Ovary (tissue), 9 donors: ENCODE data around the gene STC2. TPM values are rescaled to one million over a fixed set of nuclear protein-coding genes. Genes with fewer than 3 reads are reported as not detected.

ENCODE experiments used
- DNase-seq, 5 donors: peaks; one replicate each; pipeline ENCODE4 v3.0.0-alpha.2; 2019 to 2020
- H3K27ac ChIP-seq, 2 donors: fragments of 200-600 bp; one replicate each; pipeline versions ENCODE4 v1.5.1 to v1.8.0; 2019 to 2022
- H3K27me3 ChIP-seq: fragments of 200-600 bp; one replicate; pipeline ENCODE4 v1.8.0; 2022
- H3K36me3 ChIP-seq: fragments of 200-600 bp; sonication (generic); one replicate; pipeline ENCODE4 v1.5.1; 2019
- H3K4me1 ChIP-seq: one replicate; pipeline ENCODE4 v1.8.1; 2013; ENCODE audit warnings: mild to moderate bottlenecking, moderate library complexity; ENCODE audit not compliant: insufficient read depth
- H3K4me3 ChIP-seq: fragments of 200-600 bp; sonication (generic); one replicate; pipeline ENCODE4 v1.5.1; 2017
- H3K9me3 ChIP-seq, 2 donors: fragments of 200-600 bp in 1 of 2; sonication (generic) in 1 of 2; one replicate each; pipeline versions ENCODE4 v1.5.1 to v1.8.1; 2013 to 2019; ENCODE audit warnings: mild to moderate bottlenecking in 1 of 2, moderate library complexity in 1 of 2
- CTCF ChIP-seq, 3 donors: fragments of 450-650 bp in 2 of 3; fragments of 200-600 bp in 1 of 3; IDR thresholded peaks; one replicate each; pipeline versions ENCODE4 v1.5.1 to v1.8.0; 2016 to 2022; ENCODE audit warnings: antibody characterized with exemption in 3 of 3, mild to moderate bottlenecking in 1 of 3
- EP300 ChIP-seq: sonication (generic); formaldehyde crosslinking; IDR thresholded peaks from one replicate; pipeline ENCODE4 v1.6.1; 2017; ENCODE audit warnings: antibody characterized with exemption
- POLR2A ChIP-seq: fragments of 450-650 bp; IDR thresholded peaks from one replicate; pipeline ENCODE4 v1.6.1; 2017; ENCODE audit warnings: antibody characterized with exemption, mild to moderate bottlenecking, moderate library complexity
- WGBS, 3 donors: extraction: QIAGEN DNeasy Blood & Tissue Kit in 1 of 3; methylation state at CpG; one replicate each; pipeline versions ENCODE4 v1.1.5 to v1.1.7; 2013 to 2017; 5-methylcytosine and 5-hydroxymethylcytosine counted together
- intact Hi-C, 4 donors: fragments of 100-400 bp; cut with DNase I; formaldehyde crosslinking; loops; one replicate each; pipeline versions ENCODE4 v1.11.0 to v1.15.1; 2022 to 2023
- microRNA-seq, 3 donors: library from miRNA; unstranded; fragments of <30 nt; microRNA quantifications; one replicate each; pipeline versions ENCODE4 to v1.2.0, GENCODE V29; 2019 to 2020
- polyA plus RNA-seq, 2 donors: library from polyadenylated mRNA; stranded (reverse); fragments of 200-250 nt in 1 of 2; fragments of 350-450 nt in 1 of 2; fragmentation: Illumina TruSeq in 1 of 2; extraction: RNeasy Lipid Tissue Mini Kit (QIAGEN cat#74804) in 1 of 2; gene quantifications; one replicate each; pipeline ENCODE4 v1.2.3, GENCODE V29; 2013 to 2014
- small RNA-seq: library from RNA; depleted of rRNA; stranded (forward); fragments of <200 nt; gene quantifications from one replicate; pipeline ENCODE3, GENCODE V24; 2016
- total RNA-seq, 7 donors: library from RNA; depleted of rRNA in 2 of 7; stranded (reverse); fragments of >200 nt in 2 of 7; fragmentation: NEBNext Ultra II Directional in 3 of 7; extraction: Animal tissue kit (Norgen Biotek cat#: 25700) in 3 of 7; gene quantifications; one replicate each; pipeline versions ENCODE4 v1.1.0 to v1.2.4, GENCODE V29; 2016 to 2023
- donor health status: DM: no; HTN: no; CAD: no; lungs with moderate emphysema.
- donor health status: DM: no; HTN: no; CAD: no.
- donor health status: Bipolar disorder and iron deficiency.
- donor health status: DM: yes; HTN: yes; CAD: no.
- donor health status: DM: no; HTN: no; CAD: no.
- donor health status: DM: yes; HTN: yes; CAD: no.

Gene STC2
- total and polyA plus RNA-seq, 9 donors: 0.45 to 8.3 (median 0.83) TPM

GRCh38 chr5:173274771-173275170 is 53.4 kb downstream of the STC2 start:
- 88 to 100% (median 88%) methylated on average over 1 of the region's 1 CpG for WGBS, 3 donors
- Histone ChIP-seq H3K36me3 (no peaks in the 10 kb centered on the region), H3K9me3 (no peaks in the 10 kb centered on the region), H3K27ac (no peak overlapping the region), H3K27me3 (no peaks in the 10 kb centered on the region), H3K4me1 (no peaks in the 10 kb centered on the region), H3K4me3 (no peak overlapping the region)
- TF ChIP-seq EP300: no peak
- TF ChIP-seq CTCF (IDR thresholded peaks at IDR 0.05): no peak
- no peak for TF ChIP-seq POLR2A
- intact Hi-C loops: no loop called here
- DNase-seq: no peak

GRCh38 chr5:173271419-173271818 is 56.8 kb downstream of the STC2 start:
- H3K27me3 ChIP-seq: no peaks in the 10 kb centered on the region
- 39 to 56% (median 43%) methylated on average over 10 of the region's 10 CpGs for WGBS, 3 donors
- H3K27ac ChIP-seq: no peak overlapping the region
- H3K4me1 ChIP-seq: peaks cover 4% of the 10 kb centered on the region
- intact Hi-C loops: no loop called here
- no peak for TF ChIP-seq CTCF (IDR thresholded peaks at IDR 0.05)
- no peak for TF ChIP-seq POLR2A
- no peak for TF ChIP-seq EP300
- no peak overlapping the region for H3K4me3 ChIP-seq
- no peaks in the 10 kb centered on the region for H3K9me3 ChIP-seq
- DNase-seq: no peak
- H3K36me3 ChIP-seq: no peaks in the 10 kb centered on the region

- H3K9me3 ChIP-seq: no peaks in the 10 kb centered on the region
- 6 to 23% (median 8%) methylated on average over 14 of the region's 14 CpGs for WGBS, 3 donors
- peak; percentile 43 to 70 (median 52) for DNase-seq
- H3K4me3 ChIP-seq: no peak overlapping the region
- TF ChIP-seq CTCF (IDR thresholded peaks at IDR 0.05): no peak
- TF ChIP-seq POLR2A: no peak
- TF ChIP-seq EP300: no peak
- intact Hi-C loops: no loop called here
- H3K4me1 ChIP-seq: peaks cover 4% of the 10 kb centered on the region
- H3K27ac ChIP-seq: peak overlapping the region in 1 of 2 donors; percentile 21
- H3K36me3 ChIP-seq: no peaks in the 10 kb centered on the region
- no peaks in the 10 kb centered on the region for H3K27me3 ChIP-seq
Observed at GRCh38 chr5:173268750-173269432, 59.3 kb downstream of the STC2 start.

- 52 to 64% (median 56%) methylated on average over 10 of the region's 10 CpGs for WGBS, 3 donors
- no peak overlapping the region for H3K4me3 ChIP-seq
- peaks cover 4% of the 10 kb centered on the region for H3K4me1 ChIP-seq
- TF ChIP-seq EP300 (no peak), CTCF (IDR thresholded peaks at IDR 0.05) (no peak), POLR2A (no peak)
- DNase-seq: no peak
- intact Hi-C loops: no loop called here
- H3K27ac ChIP-seq: no peak overlapping the region
- no peaks in the 10 kb centered on the region for H3K9me3 ChIP-seq
- no peaks in the 10 kb centered on the region for H3K27me3 ChIP-seq
- H3K36me3 ChIP-seq: no peaks in the 10 kb centered on the region
Observed at GRCh38 chr5:173265433-173265832, 62.8 kb downstream of the STC2 start.

Small RNAs within 50 kb of the gene (microRNA-seq; reads per million reads assigned to microRNA genes)
- gene MIR8056: 0 reads per million in 3 donors

Small RNAs within 50 kb of the gene (small RNA-seq; reads per million reads assigned to genes)
- not detected for gene MIR8056
- gene RNA5SP200: not detected
- not detected for gene RNU6-500P

Other genes with a start within 250 kb of the STC2 start
- 10 to 100 TPM in 2 of 7 donors, 1 to 10 TPM in 5; 8.3 to 17.6 (median 9.5) TPM for gene BNIP1, start 183.9 kb downstream of the STC2 start, total RNA-seq
- gene BNIP1, start 183.9 kb downstream of the STC2 start, polyA plus RNA-seq: 10 to 100 TPM in 1 of 2 donors, 1 to 10 TPM in 1; 9.1 to 14.8 TPM
- not detected for gene NKX2-5, start 93.2 kb downstream of the STC2 start, total RNA-seq
- not detected for gene NKX2-5, start 93.2 kb downstream of the STC2 start, polyA plus RNA-seq